BE2C (cell line): ENCODE data around the gene NAT10.

Experiments
- DNase-seq: peaks from one replicate; pipeline ENCODE4 v3.0.0-alpha.2; 2020
- H3K27me3 ChIP-seq: fragments of 250-450 bp; sonication (Bioruptor Pico); 2 replicates; pipeline ENCODE4 v1.5.1; 2020; ENCODE audit warnings: mild to moderate bottlenecking
- H3K36me3 ChIP-seq: fragments of 250-450 bp; sonication (Bioruptor Pico); 2 replicates; pipeline ENCODE4 v1.5.1; 2020; ENCODE audit warnings: mild to moderate bottlenecking
- H3K4me1 ChIP-seq: fragments of 250-450 bp; sonication (Bioruptor Pico); 2 replicates; pipeline ENCODE4 v1.5.1; 2020
- H3K4me3 ChIP-seq: 2 replicates; pipeline ENCODE4 v1.5.1; 2011; ENCODE audit warnings: low read depth, low read length
- H3K9me3 ChIP-seq: fragments of 250-450 bp; sonication (Bioruptor Pico); 2 replicates; pipeline ENCODE4 v1.5.1; 2020
- TF ChIP-seq, protein P1 (sequence below): IDR thresholded peaks from 2 replicates; pipeline ENCODE4 v1.5.1; 2012; ENCODE audit warnings: mild to moderate bottlenecking, low read depth, low read length

The NAT10 gene

GRCh38 chr11:34114471-34114870 lies 9.0 kb downstream of the NAT10 start:
- no peaks in the 10 kb centered on the region for H3K27me3 ChIP-seq
- no peaks in the 10 kb centered on the region for H3K4me1 ChIP-seq
- DNase-seq = no peak
- TF ChIP-seq, protein P1, sequence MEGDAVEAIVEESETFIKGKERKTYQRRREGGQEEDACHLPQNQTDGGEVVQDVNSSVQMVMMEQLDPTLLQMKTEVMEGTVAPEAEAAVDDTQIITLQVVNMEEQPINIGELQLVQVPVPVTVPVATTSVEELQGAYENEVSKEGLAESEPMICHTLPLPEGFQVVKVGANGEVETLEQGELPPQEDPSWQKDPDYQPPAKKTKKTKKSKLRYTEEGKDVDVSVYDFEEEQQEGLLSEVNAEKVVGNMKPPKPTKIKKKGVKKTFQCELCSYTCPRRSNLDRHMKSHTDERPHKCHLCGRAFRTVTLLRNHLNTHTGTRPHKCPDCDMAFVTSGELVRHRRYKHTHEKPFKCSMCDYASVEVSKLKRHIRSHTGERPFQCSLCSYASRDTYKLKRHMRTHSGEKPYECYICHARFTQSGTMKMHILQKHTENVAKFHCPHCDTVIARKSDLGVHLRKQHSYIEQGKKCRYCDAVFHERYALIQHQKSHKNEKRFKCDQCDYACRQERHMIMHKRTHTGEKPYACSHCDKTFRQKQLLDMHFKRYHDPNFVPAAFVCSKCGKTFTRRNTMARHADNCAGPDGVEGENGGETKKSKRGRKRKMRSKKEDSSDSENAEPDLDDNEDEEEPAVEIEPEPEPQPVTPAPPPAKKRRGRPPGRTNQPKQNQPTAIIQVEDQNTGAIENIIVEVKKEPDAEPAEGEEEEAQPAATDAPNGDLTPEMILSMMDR = no peak
- H3K4me3 ChIP-seq = no peak overlapping the region
- H3K9me3 ChIP-seq = no peaks in the 10 kb centered on the region
- peaks cover 48% of the 10 kb centered on the region for H3K36me3 ChIP-seq

GRCh38 chr11:34120651-34121050 lies 15.2 kb downstream of the NAT10 start:
- Histone ChIP-seq H3K9me3 (no peaks in the 10 kb centered on the region), H3K36me3 (peaks cover 30% of the 10 kb centered on the region), H3K4me3 (no peak overlapping the region), H3K4me1 (no peaks in the 10 kb centered on the region), H3K27me3 (no peaks in the 10 kb centered on the region)
- no peak for DNase-seq
- TF ChIP-seq, protein P1 = no peak

- Histone ChIP-seq H3K4me3 (no peak overlapping the region), H3K27me3 (no peaks in the 10 kb centered on the region), H3K36me3 (peaks cover 21% of the 10 kb centered on the region), H3K4me1 (no peaks in the 10 kb centered on the region), H3K9me3 (no peaks in the 10 kb centered on the region)
- no peak for DNase-seq
- TF ChIP-seq, protein P1 = no peak
These were observed 19.6 kb downstream of the NAT10 start for GRCh38 chr11:34124885-34125668.

GRCh38 chr11:34126959-34127848 lies 21.8 kb downstream of the NAT10 start:
- Histone ChIP-seq H3K27me3 (no peaks in the 10 kb centered on the region), H3K36me3 (peaks cover 28% of the 10 kb centered on the region), H3K4me1 (no peaks in the 10 kb centered on the region), H3K4me3 (no peak overlapping the region), H3K9me3 (no peaks in the 10 kb centered on the region)
- no peak for DNase-seq
- TF ChIP-seq, protein P1 = no peak

DNA sequence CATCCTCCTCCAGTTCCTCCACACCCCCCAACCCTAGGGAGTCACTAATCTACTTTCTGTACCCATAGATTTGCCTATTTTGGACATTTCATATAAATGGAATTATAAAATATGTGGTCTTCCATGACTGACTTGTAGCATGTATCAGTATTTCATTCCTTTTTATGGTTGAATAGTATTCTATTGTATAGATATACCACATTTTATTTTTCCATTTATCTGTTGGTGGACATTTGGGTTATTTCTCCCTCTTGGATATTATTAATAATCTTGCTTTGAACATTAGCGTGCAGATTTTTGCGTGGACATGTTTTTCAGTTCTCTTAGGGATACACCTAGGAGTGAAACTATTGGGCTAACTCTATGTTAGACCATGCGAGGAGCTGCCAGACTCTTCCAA lies 23.4 kb downstream of the NAT10 start:
- TF ChIP-seq, protein P1 = no peak
- H3K36me3 ChIP-seq = peaks cover 32% of the 10 kb centered on the region
- no peaks in the 10 kb centered on the region for H3K4me1 ChIP-seq
- DNase-seq = no peak
- H3K4me3 ChIP-seq = no peak overlapping the region
- no peaks in the 10 kb centered on the region for H3K9me3 ChIP-seq
- H3K27me3 ChIP-seq = no peaks in the 10 kb centered on the region
